HCT116 (cell line): ENCODE data around the gene ITGA1. TPM values are rescaled to one million over a fixed set of nuclear protein-coding genes. Genes with fewer than 3 reads are reported as not detected.

ENCODE experiments used
- ATAC-seq: fragments of 200-7000 bp; cut with Tn5 transposase; 2 replicates; pipeline ENCODE4 v1.9.1; 2020; ENCODE audit warnings: mild to moderate bottlenecking, moderate library complexity
- BruUV-seq: library from RNA; stranded (reverse); fragments of 400-500 nt; replicated peaks from 2 replicates; lab custom pipeline; 2021; lab: Mats Ljungman, UMichigan
- CTCF ChIA-PET: fragments of 300-600 bp; sonication (Branson Sonifier 250); formaldehyde crosslinking; loops from one replicate; lab custom pipeline; 2021; ENCODE audit warnings: antibody characterized with exemption; lab: Charles Lee
- POLR2A ChIA-PET: fragments of 300-600, 350-600 bp; sonication (Branson Sonifier 250); formaldehyde crosslinking; loops from one replicate; lab custom pipeline; 2021; ENCODE audit warnings: antibody characterized with exemption; lab: Charles Lee
- RAD21 ChIA-PET, 2 experiments: fragments of 300-600 bp; sonication (Branson Sonifier 250); formaldehyde crosslinking; loops; one replicate each; lab custom pipeline; 2023; ENCODE audit warnings: low total read pairs in 2 of 2; ENCODE audit not compliant: uncharacterized antibody in 2 of 2, unreplicated experiment in 2 of 2, low non-redundant PET in 1 of 2; lab: Charles Lee
- DNase-seq: peaks from one replicate; pipeline ENCODE4 v3.0.0-alpha.2; 2010; ENCODE audit warnings: low read depth, low spot score
- H2AFZ ChIP-seq: fragments of 200-600 bp; shearing (Covaris generic), sonication (generic); 2 replicates; pipeline ENCODE4 v1.6.1; 2017; ENCODE audit warnings: low read depth, mixed run types, mixed read lengths, antibody characterized with exemption, low read length; ENCODE audit not compliant: poor library complexity, severe bottlenecking
- H3K27ac ChIP-seq: 2 replicates; pipeline ENCODE4 v1.5.1; 2012; ENCODE audit warnings: low read depth, low read length
- H3K27me3 ChIP-seq: fragments of 200-600 bp; sonication (generic); 2 replicates; pipeline ENCODE4 v1.6.1; 2016; ENCODE audit warnings: mixed run types, low read length, mixed read lengths; ENCODE audit not compliant: insufficient read depth
- H3K36me3 ChIP-seq, 2 experiments: fragments of 200-500 bp in 1 of 2; fragments of 200-600 bp in 1 of 2; sonication (Bioruptor generic) in 1 of 2; sonication (generic) in 1 of 2; 2 replicates each; pipeline versions ENCODE4 v1.5.1 to v1.6.1; 2014 to 2016; ENCODE audit warnings: low read length in 2 of 2, inconsistent platforms in 1 of 2, mixed read lengths in 1 of 2, mixed run types in 1 of 2; ENCODE audit not compliant: insufficient read depth in 2 of 2, control insufficient read depth in 1 of 2
- H3K4me1 ChIP-seq, 2 experiments: fragments of 200-600 bp in 1 of 2; sonication (generic) in 1 of 2; 2 replicates each; pipeline versions ENCODE4 v1.5.1 to v1.6.1; 2012 to 2017; ENCODE audit warnings: low read length in 2 of 2, inconsistent platforms in 1 of 2, mild to moderate bottlenecking in 1 of 2, mixed read lengths in 1 of 2, mixed run types in 1 of 2, moderate library complexity in 1 of 2; ENCODE audit not compliant: insufficient read depth in 2 of 2, control insufficient read depth in 1 of 2
- H3K4me2 ChIP-seq: fragments of 200-600 bp; sonication (generic); 2 replicates; pipeline ENCODE4 v1.6.1; 2017; ENCODE audit warnings: mixed run types, low read length, mixed read lengths
- H3K4me3 ChIP-seq, 2 experiments: fragments of 200-600 bp in 1 of 2; sonication (generic) in 1 of 2; replicated peaks in 1 of 2; 2 replicates each; pipeline ENCODE4 v1.5.1; 2011 to 2016; ENCODE audit warnings: low read length in 2 of 2, control low read depth in 1 of 2, low read depth in 1 of 2, mild to moderate bottlenecking in 1 of 2, mixed read lengths in 1 of 2, mixed run types in 1 of 2
- H3K79me2 ChIP-seq: fragments of 200-600 bp; sonication (generic); 2 replicates; pipeline ENCODE4 v1.6.1; 2017; ENCODE audit warnings: mild to moderate bottlenecking, mixed run types, low read length, moderate library complexity, mixed read lengths; ENCODE audit not compliant: insufficient read depth
- H3K9ac ChIP-seq: fragments of 200-600 bp; sonication (generic); 2 replicates; pipeline ENCODE4 v1.6.1; 2016; ENCODE audit warnings: low read length, mixed read lengths
- H3K9me2 ChIP-seq: fragments of 200-600 bp; sonication (generic), shearing (Covaris generic); 2 replicates; pipeline ENCODE4 v1.6.1; 2017; ENCODE audit warnings: mixed run types, mild to moderate bottlenecking, moderate library complexity; ENCODE audit not compliant: insufficient read depth
- H3K9me3 ChIP-seq, 2 experiments: fragments of 200-500 bp in 1 of 2; fragments of 200-600 bp in 1 of 2; sonication (Bioruptor generic) in 1 of 2; sonication (generic) in 1 of 2; 2 replicates each; pipeline ENCODE4 v1.6.1; 2014 to 2017; ENCODE audit warnings: low read length in 2 of 2, mixed read lengths in 2 of 2, inconsistent platforms in 1 of 2, low read depth in 1 of 2, mild to moderate bottlenecking in 1 of 2, mixed run types in 1 of 2, moderate library complexity in 1 of 2; ENCODE audit not compliant: control insufficient read depth in 1 of 2, insufficient read depth in 1 of 2
- H4K20me1 ChIP-seq: fragments of 200-600 bp; sonication (generic), shearing (Covaris generic); 2 replicates; pipeline ENCODE4 v1.6.1; 2017; ENCODE audit warnings: mixed run types, mild to moderate bottlenecking, moderate library complexity; ENCODE audit not compliant: insufficient read depth
- EGR1 ChIP-seq: IDR thresholded peaks from 2 replicates; pipeline ENCODE4 v1.6.1; 2012; ENCODE audit warnings: low read depth
- ELF1 ChIP-seq: IDR thresholded peaks from 2 replicates; pipeline ENCODE4 v1.6.1; 2012; ENCODE audit warnings: low read depth, borderline replicate concordance
- EZH2 ChIP-seq: fragments of 200-600 bp; sonication (generic); IDR thresholded peaks from 2 replicates; pipeline ENCODE4 v1.6.1; 2017; ENCODE audit warnings: antibody characterized with exemption, mixed run types
- EZH2phosphoT487 ChIP-seq: fragments of 200-600 bp; IDR thresholded peaks from 2 replicates; pipeline ENCODE4 v1.6.1; 2018; ENCODE audit warnings: antibody characterized with exemption, borderline replicate concordance
- FOSL1 ChIP-seq: IDR thresholded peaks from 2 replicates; pipeline ENCODE4 v1.6.1; 2012; ENCODE audit warnings: low read depth
- MAX ChIP-seq: IDR thresholded peaks from 2 replicates; pipeline ENCODE4 v1.6.1; 2012
- POLR2AphosphoS5 ChIP-seq: IDR thresholded peaks from 2 replicates; pipeline ENCODE4 v1.6.1; 2011; ENCODE audit warnings: mild to moderate bottlenecking, low read depth, low read length, moderate library complexity
- SIN3A ChIP-seq: IDR thresholded peaks from 2 replicates; pipeline ENCODE4 v1.6.1; 2012; ENCODE audit warnings: low read depth
- SP1 ChIP-seq: IDR thresholded peaks from 2 replicates; pipeline ENCODE4 v1.6.1; 2012; ENCODE audit warnings: low read depth
- YY1 ChIP-seq: IDR thresholded peaks from 2 replicates; pipeline ENCODE4 v1.6.1; 2011; ENCODE audit warnings: low read length, low read depth, moderate library complexity, mild to moderate bottlenecking; ENCODE audit not compliant: insufficient replicate concordance; ENCODE audit errors: extremely low read depth
- ZNF274 ChIP-seq: fragments of 200-500 bp; sonication (Bioruptor generic); IDR thresholded peaks from 2 replicates; pipeline ENCODE4 v1.6.1; 2014; ENCODE audit warnings: mild to moderate bottlenecking, low read depth, low read length, inconsistent platforms
- intact Hi-C: fragments of 100-400 bp; cut with micrococcal nuclease; formaldehyde crosslinking; loops from 2 replicates; pipeline ENCODE4 v1.10.0; 2022
- total RNA-seq: library from RNA; stranded (reverse); gene quantifications from one replicate; pipeline ENCODE4 v1.2.1, GENCODE V29; 2021; ENCODE audit not compliant: unreplicated experiment
- TF ChIP-seq, protein P1 (sequence below): IDR thresholded peaks from 2 replicates; pipeline ENCODE4 v1.6.1; 2012; ENCODE audit warnings: low read depth
- TF ChIP-seq, protein P2 (sequence below): IDR thresholded peaks from 2 replicates; pipeline ENCODE4 v1.6.1; 2011; ENCODE audit warnings: mild to moderate bottlenecking, low read length, moderate library complexity; ENCODE audit not compliant: insufficient replicate concordance; ENCODE audit errors: extremely low read depth

The ITGA1 gene
- total RNA-seq, 1 experiment from 2014 or later, result 1.8 TPM

DNA sequence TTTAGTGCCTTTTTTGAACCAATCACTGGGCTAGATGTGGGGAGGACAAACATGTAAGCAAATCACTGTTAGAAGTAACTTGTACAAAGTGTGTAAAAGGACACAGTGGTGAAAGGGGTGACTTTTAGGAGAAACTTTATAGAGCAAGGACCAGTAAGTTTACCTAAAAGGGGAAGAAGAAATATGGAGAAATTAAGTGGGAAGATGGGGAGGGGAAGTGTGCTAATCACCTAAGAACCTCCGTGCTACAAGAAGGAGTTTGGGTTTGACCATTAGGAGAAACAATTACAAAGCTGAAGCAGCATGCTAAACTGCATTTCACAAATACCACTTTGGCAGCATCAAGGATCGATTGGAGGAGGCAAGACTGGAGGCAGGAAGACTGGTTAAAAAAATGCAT lies 17.3 kb downstream of the ITGA1 start (continued):
- TF ChIP-seq, protein P1, sequence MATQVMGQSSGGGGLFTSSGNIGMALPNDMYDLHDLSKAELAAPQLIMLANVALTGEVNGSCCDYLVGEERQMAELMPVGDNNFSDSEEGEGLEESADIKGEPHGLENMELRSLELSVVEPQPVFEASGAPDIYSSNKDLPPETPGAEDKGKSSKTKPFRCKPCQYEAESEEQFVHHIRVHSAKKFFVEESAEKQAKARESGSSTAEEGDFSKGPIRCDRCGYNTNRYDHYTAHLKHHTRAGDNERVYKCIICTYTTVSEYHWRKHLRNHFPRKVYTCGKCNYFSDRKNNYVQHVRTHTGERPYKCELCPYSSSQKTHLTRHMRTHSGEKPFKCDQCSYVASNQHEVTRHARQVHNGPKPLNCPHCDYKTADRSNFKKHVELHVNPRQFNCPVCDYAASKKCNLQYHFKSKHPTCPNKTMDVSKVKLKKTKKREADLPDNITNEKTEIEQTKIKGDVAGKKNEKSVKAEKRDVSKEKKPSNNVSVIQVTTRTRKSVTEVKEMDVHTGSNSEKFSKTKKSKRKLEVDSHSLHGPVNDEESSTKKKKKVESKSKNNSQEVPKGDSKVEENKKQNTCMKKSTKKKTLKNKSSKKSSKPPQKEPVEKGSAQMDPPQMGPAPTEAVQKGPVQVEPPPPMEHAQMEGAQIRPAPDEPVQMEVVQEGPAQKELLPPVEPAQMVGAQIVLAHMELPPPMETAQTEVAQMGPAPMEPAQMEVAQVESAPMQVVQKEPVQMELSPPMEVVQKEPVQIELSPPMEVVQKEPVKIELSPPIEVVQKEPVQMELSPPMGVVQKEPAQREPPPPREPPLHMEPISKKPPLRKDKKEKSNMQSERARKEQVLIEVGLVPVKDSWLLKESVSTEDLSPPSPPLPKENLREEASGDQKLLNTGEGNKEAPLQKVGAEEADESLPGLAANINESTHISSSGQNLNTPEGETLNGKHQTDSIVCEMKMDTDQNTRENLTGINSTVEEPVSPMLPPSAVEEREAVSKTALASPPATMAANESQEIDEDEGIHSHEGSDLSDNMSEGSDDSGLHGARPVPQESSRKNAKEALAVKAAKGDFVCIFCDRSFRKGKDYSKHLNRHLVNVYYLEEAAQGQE, result no peak
- TF ChIP-seq SIN3A, result no peak
- TF ChIP-seq YY1, result no peak
- TF ChIP-seq FOSL1, result no peak
- no peak for TF ChIP-seq ZNF274
- no peak for TF ChIP-seq MAX

GRCh38 chr5:52805615-52806014 lies 17.9 kb downstream of the ITGA1 start:
- POLR2A ChIA-PET, result no interaction called here

More at GRCh38 chr5:52805615-52806014, 17.9 kb downstream of the ITGA1 start:
- Histone ChIP-seq H3K4me1 (peaks cover 6 to 24% of the 10 kb centered on the region in 2 experiments; a peak in 3 of 4 replicates), H3K9ac (no peak overlapping the region), H3K36me3 (peaks cover 16 to 29% of the 10 kb centered on the region in 2 experiments), H3K27me3 (no peaks in the 10 kb centered on the region), H3K4me3 (no peak overlapping the region), H3K9me2 (no peaks in the 10 kb centered on the region), H3K27ac (no peak overlapping the region), H3K4me2 (no peak overlapping the region), H3K9me3 (no peaks in the 10 kb centered on the region), H3K79me2 (peaks cover 42% of the 10 kb centered on the region), H2AFZ (no peak overlapping the region), H4K20me1 (peaks cover 10% of the 10 kb centered on the region; the same call in 1 of the 2 replicates)
- CTCF ChIA-PET, result no interaction called here
- BruUV-seq, result no TSS peak
- RAD21 ChIA-PET, result no interaction called here
- no peak for DNase-seq
- TF ChIP-seq POLR2AphosphoS5, result no peak
- no peak for TF ChIP-seq EZH2
- no peak for TF ChIP-seq FOSL1
- no peak for TF ChIP-seq EGR1
- no peak for TF ChIP-seq SP1
- TF ChIP-seq EZH2phosphoT487, result no peak
- TF ChIP-seq SIN3A, result no peak
- TF ChIP-seq, protein P2, sequence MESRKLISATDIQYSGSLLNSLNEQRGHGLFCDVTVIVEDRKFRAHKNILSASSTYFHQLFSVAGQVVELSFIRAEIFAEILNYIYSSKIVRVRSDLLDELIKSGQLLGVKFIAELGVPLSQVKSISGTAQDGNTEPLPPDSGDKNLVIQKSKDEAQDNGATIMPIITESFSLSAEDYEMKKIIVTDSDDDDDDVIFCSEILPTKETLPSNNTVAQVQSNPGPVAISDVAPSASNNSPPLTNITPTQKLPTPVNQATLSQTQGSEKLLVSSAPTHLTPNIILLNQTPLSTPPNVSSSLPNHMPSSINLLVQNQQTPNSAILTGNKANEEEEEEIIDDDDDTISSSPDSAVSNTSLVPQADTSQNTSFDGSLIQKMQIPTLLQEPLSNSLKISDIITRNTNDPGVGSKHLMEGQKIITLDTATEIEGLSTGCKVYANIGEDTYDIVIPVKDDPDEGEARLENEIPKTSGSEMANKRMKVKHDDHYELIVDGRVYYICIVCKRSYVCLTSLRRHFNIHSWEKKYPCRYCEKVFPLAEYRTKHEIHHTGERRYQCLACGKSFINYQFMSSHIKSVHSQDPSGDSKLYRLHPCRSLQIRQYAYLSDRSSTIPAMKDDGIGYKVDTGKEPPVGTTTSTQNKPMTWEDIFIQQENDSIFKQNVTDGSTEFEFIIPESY, result no peak
- no peak for TF ChIP-seq ELF1
- TF ChIP-seq YY1, result no peak
- intact Hi-C loops, result no loop called here
- ATAC-seq, result no peak
